Hepatocyte (in vitro differentiated cells): ENCODE measurements around the gene WDR37.

ENCODE experiments used
- CTCF ChIP-seq: fragments of 200-600 bp; sonication (generic); IDR thresholded peaks from 2 replicates; pipeline ENCODE4 v1.5.1; 2016; ENCODE audit warnings: antibody characterized with exemption, mild to moderate bottlenecking; ENCODE audit not compliant: poor library complexity
- EZH2 ChIP-seq: fragments of 200-600 bp; sonication (generic); IDR thresholded peaks from 2 replicates; pipeline ENCODE4 v1.6.1; 2016; ENCODE audit warnings: antibody characterized with exemption, mild to moderate bottlenecking, borderline replicate concordance

GRCh38 chr10:1035201-1035600 is 21.0 kb upstream of the WDR37 start:
- no peak for TF ChIP-seq CTCF
- no peak for TF ChIP-seq EZH2
